HG03442 (cell line): Measurements from ENCODE around the gene C11orf58.

Source experiments
- ATAC-seq: cut with Tn5 transposase; IDR thresholded peaks from one replicate; pipeline ENCODE4 v1.9.1; 2021; ENCODE audit warnings: mild to moderate bottlenecking, moderate library complexity; ENCODE audit not compliant: unreplicated experiment

Gene C11orf58

GRCh38 chr11:16799890-16800289 lies 61.4 kb downstream of the C11orf58 start:
- ATAC-seq = no peak

- ATAC-seq = no peak
Measured at GRCh38 chr11:16800382-16800781, 61.9 kb downstream of the C11orf58 start.

GRCh38 chr11:16801288-16801980 lies 63.0 kb downstream of the C11orf58 start:
- no peak for ATAC-seq

- no peak for ATAC-seq
Measured at GRCh38 chr11:16804104-16804947, 65.9 kb downstream of the C11orf58 start.

GRCh38 chr11:16805938-16806337 lies 67.5 kb downstream of the C11orf58 start:
- ATAC-seq = no peak

GRCh38 chr11:16806791-16807190 lies 68.3 kb downstream of the C11orf58 start:
- no peak for ATAC-seq

- no peak for ATAC-seq
Measured at GRCh38 chr11:16807306-16807705, 68.9 kb downstream of the C11orf58 start.
